Osteoblast (primary cell): Measurements from ENCODE around the gene SEC61A2. TPM values are rescaled to one million over a fixed set of nuclear protein-coding genes. Genes with fewer than 3 reads are reported as not detected.
"Not testable (repeated sequence)": the region's sequence is repeated elsewhere in the genome, so short reads cannot be mapped to it uniquely, and the experiment has no call there.

ENCODE experiments used
- DNase-seq: peaks from one replicate; pipeline ENCODE4 v3.0.0; 2011; ENCODE audit warnings: low spot score, mixed read lengths; ENCODE audit not compliant: insufficient read length; ENCODE audit errors: missing footprints
- H2AFZ ChIP-seq: 2 replicates; pipeline ENCODE4 v1.6.0; 2011; ENCODE audit warnings: mild to moderate bottlenecking, low read length
- H3K27ac ChIP-seq: 2 replicates; pipeline ENCODE4 v1.5.1; 2011; ENCODE audit warnings: mild to moderate bottlenecking, low read depth, low read length, moderate library complexity
- H3K27me3 ChIP-seq: 2 replicates; pipeline ENCODE4 v1.6.0; 2012; ENCODE audit warnings: mild to moderate bottlenecking, control low read depth, inconsistent platforms, low read length, moderate library complexity; ENCODE audit not compliant: insufficient read depth
- H3K36me3 ChIP-seq: 2 replicates; pipeline ENCODE4 v1.5.1; 2011; ENCODE audit warnings: mild to moderate bottlenecking, low read length, control low read depth, moderate library complexity; ENCODE audit not compliant: insufficient read depth
- H3K4me1 ChIP-seq: 2 replicates; pipeline ENCODE4 v1.5.1; 2011; ENCODE audit warnings: mild to moderate bottlenecking, low read length, control low read depth, moderate library complexity; ENCODE audit not compliant: insufficient read depth
- H3K4me2 ChIP-seq: 2 replicates; pipeline ENCODE4 v1.6.0; 2011; ENCODE audit warnings: mild to moderate bottlenecking, low read length; ENCODE audit not compliant: insufficient read depth
- H3K4me3 ChIP-seq: fragments of 200-600 bp; sonication (generic); 3 replicates; pipeline ENCODE4 v1.5.1; 2012; ENCODE audit warnings: mild to moderate bottlenecking, low read length, inconsistent platforms; ENCODE audit not compliant: insufficient read depth
- H3K79me2 ChIP-seq: 2 replicates; pipeline ENCODE4 v1.6.0; 2012; ENCODE audit warnings: mild to moderate bottlenecking, low read length, control low read depth, inconsistent platforms; ENCODE audit not compliant: insufficient read depth
- H3K9me3 ChIP-seq: 2 replicates; pipeline ENCODE4 v1.5.1; 2011; ENCODE audit warnings: low read depth, low read length, control low read depth
- H4K20me1 ChIP-seq: 2 replicates; pipeline ENCODE4 v1.6.0; 2012; ENCODE audit warnings: mild to moderate bottlenecking, low read length, control low read depth; ENCODE audit not compliant: insufficient read depth
- total RNA-seq: library from RNA; depleted of rRNA; stranded (reverse); fragments of >200 nt; gene quantifications from 2 replicates; pipeline ENCODE4 v1.2.3, GENCODE V29; 2012
- TF ChIP-seq, protein P1 (sequence below): IDR thresholded peaks from 2 replicates; pipeline ENCODE4 v1.5.1; 2011; ENCODE audit warnings: mild to moderate bottlenecking, low read depth, low read length, moderate library complexity; ENCODE audit errors: extremely low read depth

SEC61A2 gene
- total RNA-seq, 1 donor, result 9.4 TPM

DNA sequence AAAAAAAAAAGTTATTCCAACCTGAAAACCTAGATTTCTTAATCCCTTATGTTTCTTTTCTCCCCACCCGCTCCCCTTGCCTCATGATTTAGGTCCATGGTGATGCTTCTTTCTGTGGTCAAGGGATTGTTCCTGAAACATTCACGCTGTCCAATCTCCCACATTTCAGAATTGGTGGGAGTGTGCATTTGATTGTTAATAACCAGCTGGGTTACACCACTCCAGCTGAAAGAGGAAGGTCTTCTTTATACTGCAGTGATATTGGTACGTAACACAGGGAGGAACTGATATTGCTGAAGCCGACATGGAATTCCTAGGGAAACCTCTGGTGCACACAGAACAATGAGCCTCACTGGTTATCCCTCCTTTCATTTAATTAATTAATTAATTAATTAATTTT is 38.1 kb upstream of the SEC61A2 start:
- Histone ChIP-seq H3K9me3 (no peaks in the 10 kb centered on the region), H3K36me3 (peaks cover 24% of the 10 kb centered on the region), H3K4me2 (no peak overlapping the region), H3K27ac (no peak overlapping the region), H4K20me1 (no peaks in the 10 kb centered on the region), H2AFZ (no peak overlapping the region), H3K79me2 (no peaks in the 10 kb centered on the region), H3K27me3 (no peaks in the 10 kb centered on the region), H3K4me3 (no peak overlapping the region), H3K4me1 (no peaks in the 10 kb centered on the region)
- no peak for DNase-seq
- TF ChIP-seq, protein P1, sequence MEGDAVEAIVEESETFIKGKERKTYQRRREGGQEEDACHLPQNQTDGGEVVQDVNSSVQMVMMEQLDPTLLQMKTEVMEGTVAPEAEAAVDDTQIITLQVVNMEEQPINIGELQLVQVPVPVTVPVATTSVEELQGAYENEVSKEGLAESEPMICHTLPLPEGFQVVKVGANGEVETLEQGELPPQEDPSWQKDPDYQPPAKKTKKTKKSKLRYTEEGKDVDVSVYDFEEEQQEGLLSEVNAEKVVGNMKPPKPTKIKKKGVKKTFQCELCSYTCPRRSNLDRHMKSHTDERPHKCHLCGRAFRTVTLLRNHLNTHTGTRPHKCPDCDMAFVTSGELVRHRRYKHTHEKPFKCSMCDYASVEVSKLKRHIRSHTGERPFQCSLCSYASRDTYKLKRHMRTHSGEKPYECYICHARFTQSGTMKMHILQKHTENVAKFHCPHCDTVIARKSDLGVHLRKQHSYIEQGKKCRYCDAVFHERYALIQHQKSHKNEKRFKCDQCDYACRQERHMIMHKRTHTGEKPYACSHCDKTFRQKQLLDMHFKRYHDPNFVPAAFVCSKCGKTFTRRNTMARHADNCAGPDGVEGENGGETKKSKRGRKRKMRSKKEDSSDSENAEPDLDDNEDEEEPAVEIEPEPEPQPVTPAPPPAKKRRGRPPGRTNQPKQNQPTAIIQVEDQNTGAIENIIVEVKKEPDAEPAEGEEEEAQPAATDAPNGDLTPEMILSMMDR, result no peak

DNA sequence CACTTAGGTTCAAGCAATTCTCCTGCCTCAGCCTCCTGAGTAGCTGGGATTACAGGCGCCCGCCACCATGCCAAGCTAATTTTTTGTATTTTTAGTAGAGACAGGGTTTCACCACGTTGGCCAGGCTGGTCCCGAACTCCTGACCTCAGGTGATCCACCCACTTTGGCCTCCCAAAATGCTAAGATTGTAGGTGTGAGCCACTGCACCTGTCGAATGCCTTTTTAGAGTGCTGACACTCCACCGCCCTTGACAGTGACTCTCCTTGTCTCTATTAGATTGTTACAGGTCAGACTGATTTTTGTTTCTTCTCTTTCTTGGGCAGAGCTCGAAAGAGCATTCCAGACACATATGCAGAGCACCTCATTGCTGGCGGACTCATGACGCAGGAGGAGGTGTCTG is 32.1 kb upstream of the SEC61A2 start:
- H3K79me2 ChIP-seq, H3K4me1 ChIP-seq, H3K4me3 ChIP-seq, H3K9me3 ChIP-seq, H3K27me3 ChIP-seq, H2AFZ ChIP-seq, H3K4me2 ChIP-seq, DNase-seq, H3K27ac ChIP-seq, H4K20me1 ChIP-seq: not testable (repeated sequence)
- H3K36me3 ChIP-seq, result peaks cover 25% of the 10 kb centered on the region

DNA sequence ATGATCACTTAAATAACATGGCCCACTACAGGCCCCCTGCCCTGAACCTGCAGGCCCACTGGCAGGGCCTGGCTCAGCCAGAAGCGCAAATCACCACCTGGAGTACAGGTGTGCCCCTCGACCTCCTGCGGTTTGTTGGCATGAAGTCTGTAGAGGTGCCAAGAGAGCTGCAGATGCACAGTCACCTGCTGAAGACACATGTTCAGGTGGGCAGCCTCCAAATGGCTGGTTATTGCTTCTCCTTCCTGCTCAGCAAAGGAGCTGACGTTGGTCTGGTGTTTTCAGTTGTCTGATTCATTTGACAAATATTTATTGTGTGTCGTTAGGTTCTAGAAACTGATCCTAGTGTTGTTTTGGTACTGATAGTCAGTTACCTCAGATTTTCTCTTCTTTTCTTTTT is 31.7 kb upstream of the SEC61A2 start:
- Histone ChIP-seq H3K36me3 (peaks cover 25% of the 10 kb centered on the region), H3K4me2 (no peak overlapping the region), H3K27me3 (no peaks in the 10 kb centered on the region), H3K79me2 (no peaks in the 10 kb centered on the region), H3K27ac (no peak overlapping the region), H4K20me1 (no peaks in the 10 kb centered on the region), H3K9me3 (no peaks in the 10 kb centered on the region), H2AFZ (no peak overlapping the region), H3K4me3 (no peak overlapping the region), H3K4me1 (no peaks in the 10 kb centered on the region)
- TF ChIP-seq, protein P1, result no peak
- no peak for DNase-seq

DNA sequence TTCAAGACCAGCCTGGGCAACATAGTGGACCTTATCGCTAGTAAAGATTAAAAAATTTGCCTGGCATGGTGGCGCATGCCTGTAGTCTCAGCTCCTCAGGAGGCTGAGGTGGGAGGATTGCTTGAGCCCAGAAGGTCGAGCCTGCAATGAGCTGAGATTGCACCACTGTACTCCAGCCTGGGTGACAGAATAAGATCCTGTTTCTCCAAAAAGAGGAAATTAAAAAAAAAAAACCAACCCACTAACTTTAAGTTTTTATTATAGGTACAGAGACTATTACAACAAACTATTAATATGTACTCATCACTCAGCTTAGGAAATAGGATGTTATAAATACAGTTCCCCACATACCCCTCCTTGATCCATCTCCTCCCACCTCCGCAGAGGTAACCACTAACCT is 30.5 kb upstream of the SEC61A2 start:
- Histone ChIP-seq H3K27ac (no peak overlapping the region), H3K9me3 (no peaks in the 10 kb centered on the region), H3K4me3 (no peak overlapping the region), H3K36me3 (peaks cover 23% of the 10 kb centered on the region), H3K4me1 (no peaks in the 10 kb centered on the region), H3K79me2 (no peaks in the 10 kb centered on the region), H3K4me2 (no peak overlapping the region), H3K27me3 (no peaks in the 10 kb centered on the region), H2AFZ (no peak overlapping the region), H4K20me1 (no peaks in the 10 kb centered on the region)
- TF ChIP-seq, protein P1, result no peak
- DNase-seq, result no peak
